Stimulated activated CD8-positive, alpha-beta memory T cell treated with anti-CD3 and anti-CD28 coated beads, Interleukin-12 subunit alpha, Interleukin-12 subunit beta, amount 100 ng/mL, for 4 hours (primary cell): Measurements from ENCODE around the gene INPP5E.
"Not testable (repeated sequence)": the region's sequence is repeated elsewhere in the genome, so short reads cannot be mapped to it uniquely, and the experiment has no call there.

ENCODE experiments used
- DNase-seq: peaks from one replicate; pipeline ENCODE4 v3.0.0-alpha.2; 2020; ENCODE audit warnings: low read depth

INPP5E gene

GRCh38 chr9:136429683-136430491 lies 9.8 kb downstream of the INPP5E start:
- DNase-seq, result no peak

GRCh38 chr9:136429075-136429628 lies 10.5 kb downstream of the INPP5E start:
- no peak for DNase-seq

- DNase-seq, result no peak
Observed at GRCh38 chr9:136426787-136427186, 12.9 kb downstream of the INPP5E start.

- not testable (repeated sequence) for DNase-seq
Observed at GRCh38 chr9:136425367-136425766, 14.3 kb downstream of the INPP5E start.

GRCh38 chr9:136424750-136425362 lies 14.8 kb downstream of the INPP5E start:
- DNase-seq, result no peak

- DNase-seq, result no peak
Observed at GRCh38 chr9:136423432-136424146, 16.1 kb downstream of the INPP5E start.

- no peak for DNase-seq
Observed at GRCh38 chr9:136422876-136423275, 16.8 kb downstream of the INPP5E start.

- no peak for DNase-seq
Observed at GRCh38 chr9:136421791-136422190, 17.9 kb downstream of the INPP5E start.

- no peak for DNase-seq
Observed at GRCh38 chr9:136419092-136419420, 20.6 kb downstream of the INPP5E start.

GRCh38 chr9:136418182-136419091 lies 21.2 kb downstream of the INPP5E start:
- DNase-seq, result no peak

GRCh38 chr9:136416914-136417313 lies 22.7 kb downstream of the INPP5E start:
- no peak for DNase-seq

- no peak for DNase-seq
Observed at GRCh38 chr9:136416427-136416826, 23.2 kb downstream of the INPP5E start.

- DNase-seq, result no peak
Observed at GRCh38 chr9:136412962-136413361, 26.7 kb downstream of the INPP5E start.

GRCh38 chr9:136411378-136411777 lies 28.3 kb downstream of the INPP5E start:
- no peak for DNase-seq

GRCh38 chr9:136410500-136411287 lies 29.0 kb downstream of the INPP5E start, which contains the start of the genes ENTR1 and PMPCA:
TSS of gene ENTR1 (minus strand) at chr9:136410614. CDS start at chr9:136410397, 217 bp downstream.
TSS of gene PMPCA (plus strand) at chr9:136410658. CDS start at chr9:136410669, 11 bp downstream.
- DNase-seq, result peak; percentile 92

- peak; percentile 22 for DNase-seq
Observed at GRCh38 chr9:136409557-136410455, 29.8 kb downstream of the INPP5E start.

- DNase-seq, result no peak
Observed at GRCh38 chr9:136407911-136408310, 31.7 kb downstream of the INPP5E start.

- not testable (repeated sequence) for DNase-seq
Observed at GRCh38 chr9:136407061-136407460, 32.6 kb downstream of the INPP5E start.

GRCh38 chr9:136405904-136406303 lies 33.7 kb downstream of the INPP5E start:
- DNase-seq, result not testable (repeated sequence)

- DNase-seq, result no peak
Observed at GRCh38 chr9:136405481-136405880, 34.2 kb downstream of the INPP5E start.
